Lower leg skin (tissue), 3 donors: ENCODE results near the gene CEP83.

Source experiments
- POLR2A ChIP-seq, 2 donors: fragments of 450-650 bp; IDR thresholded peaks; one replicate each; pipeline ENCODE4 v1.6.1; 2016 to 2017; ENCODE audit warnings: antibody characterized with exemption in 2 of 2, mild to moderate bottlenecking in 1 of 2, moderate library complexity in 1 of 2
- TF ChIP-seq, protein P1 (sequence below), 3 donors: fragments of 450-650 bp; IDR thresholded peaks; one replicate each; pipeline ENCODE4 v1.5.1; 2016; ENCODE audit warnings: antibody characterized with exemption in 3 of 3, mild to moderate bottlenecking in 3 of 3, moderate library complexity in 2 of 3

DNA sequence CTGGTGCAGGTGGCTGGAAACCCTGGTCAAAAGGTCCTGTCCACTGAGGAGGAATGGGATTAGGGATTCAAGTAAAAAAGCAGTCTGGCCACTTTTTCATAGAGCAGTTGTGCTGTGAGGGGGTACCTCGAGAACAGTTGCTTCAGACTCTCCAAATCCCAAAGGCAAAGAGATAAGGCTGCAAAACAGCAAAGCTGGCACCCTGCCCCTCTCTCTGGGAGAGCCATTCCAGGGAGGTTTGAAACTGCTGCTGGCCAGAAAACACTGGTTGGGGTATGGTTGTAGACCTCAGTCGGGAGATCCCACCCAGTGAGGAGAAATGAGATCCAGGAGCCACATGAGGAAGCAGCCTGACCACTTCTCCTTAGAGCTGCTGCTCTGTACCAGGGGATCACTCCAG, 137.3 kb downstream of the CEP83 start:
- TF ChIP-seq, protein P1, sequence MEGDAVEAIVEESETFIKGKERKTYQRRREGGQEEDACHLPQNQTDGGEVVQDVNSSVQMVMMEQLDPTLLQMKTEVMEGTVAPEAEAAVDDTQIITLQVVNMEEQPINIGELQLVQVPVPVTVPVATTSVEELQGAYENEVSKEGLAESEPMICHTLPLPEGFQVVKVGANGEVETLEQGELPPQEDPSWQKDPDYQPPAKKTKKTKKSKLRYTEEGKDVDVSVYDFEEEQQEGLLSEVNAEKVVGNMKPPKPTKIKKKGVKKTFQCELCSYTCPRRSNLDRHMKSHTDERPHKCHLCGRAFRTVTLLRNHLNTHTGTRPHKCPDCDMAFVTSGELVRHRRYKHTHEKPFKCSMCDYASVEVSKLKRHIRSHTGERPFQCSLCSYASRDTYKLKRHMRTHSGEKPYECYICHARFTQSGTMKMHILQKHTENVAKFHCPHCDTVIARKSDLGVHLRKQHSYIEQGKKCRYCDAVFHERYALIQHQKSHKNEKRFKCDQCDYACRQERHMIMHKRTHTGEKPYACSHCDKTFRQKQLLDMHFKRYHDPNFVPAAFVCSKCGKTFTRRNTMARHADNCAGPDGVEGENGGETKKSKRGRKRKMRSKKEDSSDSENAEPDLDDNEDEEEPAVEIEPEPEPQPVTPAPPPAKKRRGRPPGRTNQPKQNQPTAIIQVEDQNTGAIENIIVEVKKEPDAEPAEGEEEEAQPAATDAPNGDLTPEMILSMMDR (IDR thresholded peaks at IDR 0.05), result no peak
- no peak for TF ChIP-seq POLR2A (IDR thresholded peaks at IDR 0.05)
